ENCODE results near the gene PKD1L1.

The PKD1L1 gene

GRCh38 chr7:47735431-47736345 lies 212.6 kb downstream of the PKD1L1 start:
- DNase-seq (ENCODE audit: low read depth): no peak

GRCh38 chr7:47734949-47735291 lies 213.3 kb downstream of the PKD1L1 start:
- DNase-seq (ENCODE audit: low read depth): no peak

DNA sequence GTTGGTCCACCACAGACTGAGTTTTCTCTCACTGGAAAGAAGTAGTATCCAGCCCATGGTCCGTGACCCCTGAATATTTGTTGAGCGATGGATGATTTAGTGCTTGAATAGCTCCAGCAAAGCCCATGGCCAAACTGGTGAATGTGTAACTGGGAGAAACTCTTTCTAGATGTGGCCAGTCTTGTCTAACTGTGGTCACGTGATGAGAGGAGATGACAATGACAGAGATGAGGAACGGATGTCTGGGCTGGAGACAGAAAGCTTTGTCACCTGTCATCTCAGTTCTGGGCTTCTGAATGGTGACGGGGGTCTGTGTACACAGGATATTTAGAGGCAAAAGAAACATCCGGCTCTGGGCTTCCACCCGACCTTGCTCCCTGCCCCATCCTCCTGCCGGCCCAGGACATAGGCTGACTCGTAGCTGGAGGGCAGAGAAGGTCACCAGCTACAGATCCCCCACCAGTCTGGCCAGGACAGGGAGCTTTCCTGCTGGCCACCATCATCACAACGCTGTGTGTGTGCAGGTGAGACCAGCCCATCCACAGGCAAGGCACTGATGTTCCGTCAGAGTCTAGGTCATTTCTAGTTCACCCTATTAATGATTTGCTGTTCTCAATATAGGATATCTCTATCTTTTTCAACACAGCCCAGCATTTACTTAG lies 213.8 kb downstream of the PKD1L1 start:
- no peak for DNase-seq (ENCODE audit: low read depth)

GRCh38 chr7:47730142-47730541 lies 218.1 kb downstream of the PKD1L1 start:
- DNase-seq (ENCODE audit: low read depth): no peak

- no peak for DNase-seq (ENCODE audit: low read depth)
Observed at GRCh38 chr7:47726047-47726726, 222.1 kb downstream of the PKD1L1 start.

DNA sequence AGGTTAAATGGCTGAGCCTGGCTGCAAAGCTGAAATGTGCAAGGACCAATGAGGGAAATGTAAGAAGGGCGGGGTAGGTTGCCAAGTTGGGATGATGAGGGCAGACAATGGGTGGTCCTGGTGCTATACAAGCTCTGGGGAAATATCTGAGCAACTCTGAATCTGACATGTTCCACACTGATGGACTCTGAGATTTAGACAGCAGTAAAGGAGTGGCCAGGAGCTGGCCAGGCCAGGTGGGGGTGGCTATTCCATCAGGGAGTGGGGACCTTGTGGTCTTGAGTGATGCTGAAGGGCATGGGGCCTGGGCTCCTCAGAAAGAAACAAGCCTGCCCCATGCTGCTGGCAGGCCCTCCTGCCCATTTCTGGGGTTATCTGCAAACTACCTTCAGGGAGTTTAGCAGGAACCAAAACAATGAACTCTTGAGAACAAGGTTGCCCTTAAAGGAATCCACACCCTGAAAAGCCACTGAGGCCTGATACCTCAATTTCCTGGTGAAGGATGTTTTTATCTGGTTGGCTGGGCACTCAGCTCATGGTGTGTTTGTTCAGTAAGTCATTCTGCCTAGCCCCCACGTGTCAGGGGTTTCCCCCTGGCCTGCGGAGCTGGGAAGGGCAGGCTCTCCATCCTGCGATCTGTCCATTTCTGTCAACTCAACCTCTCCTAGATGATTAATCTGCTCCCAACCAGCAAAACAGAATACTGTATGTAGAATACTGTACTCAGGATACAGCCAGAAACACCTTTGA lies 223.1 kb downstream of the PKD1L1 start:
- DNase-seq (ENCODE audit: low read depth): no peak
